ENCODE measurements around the gene F2RL1. TPM values are rescaled to one million over a fixed set of nuclear protein-coding genes. Genes with fewer than 3 reads are reported as not detected.
A peak's percentile ranks its signal among the peaks of the same experiment; 100 is the strongest.

F2RL1 gene
- total and polyA plus RNA-seq, 2 of the 13 experiments (the other 11 are each of a cell fraction or from before 2014, with no cell fraction given): 9.9 to 23.0 TPM

DNA sequence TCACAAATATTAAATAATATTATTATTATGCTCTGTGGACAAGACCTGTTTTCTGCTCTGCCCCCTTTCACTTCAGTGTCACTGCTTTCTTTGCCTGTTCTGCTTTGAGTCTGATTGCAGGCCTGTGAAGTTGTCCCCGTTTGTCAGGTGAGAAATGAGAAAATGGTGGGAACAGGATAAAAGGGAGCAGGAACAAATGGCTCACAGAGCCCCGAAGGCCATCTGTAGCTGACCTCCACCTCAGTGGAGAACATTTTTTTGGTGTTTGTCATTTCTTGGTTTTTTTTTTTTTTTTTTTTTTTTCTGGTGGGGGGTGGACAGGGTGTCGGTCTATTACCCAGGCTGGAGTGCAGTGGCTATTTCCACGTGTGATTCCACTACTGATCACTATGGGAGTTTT lies 17.8 kb downstream of the F2RL1 start (continued):
- TF ChIP-seq, protein P1, sequence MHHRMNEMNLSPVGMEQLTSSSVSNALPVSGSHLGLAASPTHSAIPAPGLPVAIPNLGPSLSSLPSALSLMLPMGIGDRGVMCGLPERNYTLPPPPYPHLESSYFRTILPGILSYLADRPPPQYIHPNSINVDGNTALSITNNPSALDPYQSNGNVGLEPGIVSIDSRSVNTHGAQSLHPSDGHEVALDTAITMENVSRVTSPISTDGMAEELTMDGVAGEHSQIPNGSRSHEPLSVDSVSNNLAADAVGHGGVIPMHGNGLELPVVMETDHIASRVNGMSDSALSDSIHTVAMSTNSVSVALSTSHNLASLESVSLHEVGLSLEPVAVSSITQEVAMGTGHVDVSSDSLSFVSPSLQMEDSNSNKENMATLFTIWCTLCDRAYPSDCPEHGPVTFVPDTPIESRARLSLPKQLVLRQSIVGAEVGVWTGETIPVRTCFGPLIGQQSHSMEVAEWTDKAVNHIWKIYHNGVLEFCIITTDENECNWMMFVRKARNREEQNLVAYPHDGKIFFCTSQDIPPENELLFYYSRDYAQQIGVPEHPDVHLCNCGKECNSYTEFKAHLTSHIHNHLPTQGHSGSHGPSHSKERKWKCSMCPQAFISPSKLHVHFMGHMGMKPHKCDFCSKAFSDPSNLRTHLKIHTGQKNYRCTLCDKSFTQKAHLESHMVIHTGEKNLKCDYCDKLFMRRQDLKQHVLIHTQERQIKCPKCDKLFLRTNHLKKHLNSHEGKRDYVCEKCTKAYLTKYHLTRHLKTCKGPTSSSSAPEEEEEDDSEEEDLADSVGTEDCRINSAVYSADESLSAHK (CRISPR knock-in tag; IDR thresholded peaks at IDR 0.05; ENCODE audit: borderline replicate concordance): no peak
- TF ChIP-seq RFX5 (IDR thresholded peaks at IDR 0.05; ENCODE audit: low read depth, low read length): no peak

DNA sequence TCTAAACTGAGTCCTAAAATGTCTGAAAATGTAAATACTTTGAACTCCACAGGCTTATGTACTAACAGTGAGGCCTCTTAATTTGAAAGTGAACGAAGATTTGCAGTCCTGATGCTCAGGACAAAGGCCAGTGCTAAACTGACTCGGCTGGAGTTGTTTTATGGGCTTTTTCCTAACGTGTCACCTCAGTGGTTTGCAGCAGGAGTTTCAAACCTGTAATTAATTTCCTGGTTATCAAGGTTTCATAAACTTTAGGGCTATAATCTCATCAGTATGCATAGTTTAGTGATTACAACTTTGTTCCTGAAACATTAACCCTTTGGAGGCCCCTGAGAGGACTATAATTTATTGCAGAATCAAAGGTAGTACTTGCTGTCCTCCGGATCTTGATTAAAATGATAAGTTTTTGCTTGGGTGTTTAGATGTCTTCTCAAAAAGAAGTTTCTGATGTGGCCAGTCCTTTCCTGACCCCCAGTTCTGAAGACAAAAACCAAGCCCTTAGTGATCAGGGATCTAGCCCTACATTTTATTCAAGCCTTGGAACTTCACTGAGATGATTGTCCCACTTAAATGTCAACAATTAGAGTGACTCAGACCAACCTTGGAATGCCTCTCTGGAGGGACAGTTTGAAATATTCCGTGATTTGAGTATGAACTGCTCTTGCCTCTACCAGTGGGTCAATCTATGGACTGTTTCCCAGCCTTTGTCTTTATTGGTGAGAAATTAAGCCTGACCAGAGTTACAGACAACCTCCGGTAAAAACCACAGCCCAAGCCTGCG lies 19.8 kb downstream of the F2RL1 start:
- CTCF ChIA-PET (ENCODE audit: low intra/inter-chr PET ratio, low total read pairs): no interaction called here
- TF ChIP-seq ZMYM4 (CRISPR knock-in tag; IDR thresholded peaks at IDR 0.05) (no peak), EHMT2 (IDR thresholded peaks at IDR 0.05; ENCODE audit: borderline replicate concordance, low read depth, low read length) (no peak), FOXK1 (CRISPR knock-in tag; IDR thresholded peaks at IDR 0.05; ENCODE audit: borderline replicate concordance, low read depth) (no peak), ZNF709 (CRISPR knock-in tag; IDR thresholded peaks at IDR 0.05) (no peak), ZNF619 (CRISPR knock-in tag; IDR thresholded peaks at IDR 0.05) (no peak), ZNF773 (CRISPR knock-in tag; IDR thresholded peaks at IDR 0.05; ENCODE audit: borderline replicate concordance) (no peak), THYN1 (CRISPR knock-in tag; IDR thresholded peaks at IDR 0.05; ENCODE audit: borderline replicate concordance, low read depth) (no peak), ZSCAN25 (CRISPR knock-in tag; IDR thresholded peaks at IDR 0.05) (no peak), ZBTB7A (CRISPR knock-in tag; IDR thresholded peaks at IDR 0.05) (no peak), PAWR (CRISPR knock-in tag; IDR thresholded peaks at IDR 0.05; ENCODE audit: borderline replicate concordance) (no peak)
- TF ChIP-seq, protein P2, sequence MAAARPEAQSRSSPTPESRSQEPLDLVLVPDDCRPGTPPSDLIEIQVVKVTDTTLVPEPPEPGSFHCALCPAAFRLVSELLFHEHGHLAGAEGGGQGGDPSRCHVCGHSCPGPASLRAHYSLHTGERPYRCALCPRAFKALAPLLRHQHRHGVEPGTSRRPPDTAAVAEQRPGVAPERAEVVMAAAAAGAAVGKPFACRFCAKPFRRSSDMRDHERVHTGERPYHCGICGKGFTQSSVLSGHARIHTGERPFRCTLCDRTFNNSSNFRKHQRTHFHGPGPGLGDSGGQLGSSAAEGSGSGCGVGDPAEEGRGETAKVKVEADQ (CRISPR knock-in tag; IDR thresholded peaks at IDR 0.05; ENCODE audit: borderline replicate concordance): no peak
- TF ChIP-seq, protein P3, sequence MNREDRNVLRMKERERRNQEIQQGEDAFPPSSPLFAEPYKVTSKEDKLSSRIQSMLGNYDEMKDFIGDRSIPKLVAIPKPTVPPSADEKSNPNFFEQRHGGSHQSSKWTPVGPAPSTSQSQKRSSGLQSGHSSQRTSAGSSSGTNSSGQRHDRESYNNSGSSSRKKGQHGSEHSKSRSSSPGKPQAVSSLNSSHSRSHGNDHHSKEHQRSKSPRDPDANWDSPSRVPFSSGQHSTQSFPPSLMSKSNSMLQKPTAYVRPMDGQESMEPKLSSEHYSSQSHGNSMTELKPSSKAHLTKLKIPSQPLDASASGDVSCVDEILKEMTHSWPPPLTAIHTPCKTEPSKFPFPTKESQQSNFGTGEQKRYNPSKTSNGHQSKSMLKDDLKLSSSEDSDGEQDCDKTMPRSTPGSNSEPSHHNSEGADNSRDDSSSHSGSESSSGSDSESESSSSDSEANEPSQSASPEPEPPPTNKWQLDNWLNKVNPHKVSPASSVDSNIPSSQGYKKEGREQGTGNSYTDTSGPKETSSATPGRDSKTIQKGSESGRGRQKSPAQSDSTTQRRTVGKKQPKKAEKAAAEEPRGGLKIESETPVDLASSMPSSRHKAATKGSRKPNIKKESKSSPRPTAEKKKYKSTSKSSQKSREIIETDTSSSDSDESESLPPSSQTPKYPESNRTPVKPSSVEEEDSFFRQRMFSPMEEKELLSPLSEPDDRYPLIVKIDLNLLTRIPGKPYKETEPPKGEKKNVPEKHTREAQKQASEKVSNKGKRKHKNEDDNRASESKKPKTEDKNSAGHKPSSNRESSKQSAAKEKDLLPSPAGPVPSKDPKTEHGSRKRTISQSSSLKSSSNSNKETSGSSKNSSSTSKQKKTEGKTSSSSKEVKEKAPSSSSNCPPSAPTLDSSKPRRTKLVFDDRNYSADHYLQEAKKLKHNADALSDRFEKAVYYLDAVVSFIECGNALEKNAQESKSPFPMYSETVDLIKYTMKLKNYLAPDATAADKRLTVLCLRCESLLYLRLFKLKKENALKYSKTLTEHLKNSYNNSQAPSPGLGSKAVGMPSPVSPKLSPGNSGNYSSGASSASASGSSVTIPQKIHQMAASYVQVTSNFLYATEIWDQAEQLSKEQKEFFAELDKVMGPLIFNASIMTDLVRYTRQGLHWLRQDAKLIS (CRISPR knock-in tag; IDR thresholded peaks at IDR 0.05): no peak

More for the DNA sequence above, 19.8 kb downstream of the F2RL1 start:
- Histone ChIP-seq H3K27ac (ENCODE audit: extremely low read length, insufficient read depth, low read length) (no peak overlapping the region), H2AFZ (ENCODE audit: low read length) (no peak overlapping the region), H3K27me3 (ENCODE audit: control insufficient read depth in 1 of 2, insufficient read depth in 2 of 2, low read length in 2 of 2) (no peaks in the 10 kb centered on the region), H3K4me2 (ENCODE audit: low read depth, low read length) (no peak overlapping the region), H4K20me1 (ENCODE audit: insufficient read depth, low read length) (no peaks in the 10 kb centered on the region), H3K9me3 (ENCODE audit: low read length) (no peaks in the 10 kb centered on the region), H3K4me1 (ENCODE audit: insufficient read depth, low read length) (no peaks in the 10 kb centered on the region), H3K9ac (ENCODE audit: insufficient read depth, low read depth, low read length) (no peak overlapping the region), H3K79me2 (ENCODE audit: insufficient read depth, low read length) (no peaks in the 10 kb centered on the region), H3K4me3 (replicated peaks in 1 of 3; ENCODE audit: insufficient read depth in 1 of 3, low read depth in 2 of 3, low read length in 3 of 3) (no peak overlapping the region), H3K36me3 (replicated peaks in 1 of 2; ENCODE audit: control insufficient read depth in 1 of 2, insufficient read depth in 2 of 2, low read length in 2 of 2) (0 out of 5 replicates have a peak, but pooled peaks cover 0 to 1% of the 10 kb centered on the region in 2 experiments)
- no peak for ATAC-seq
- POLR2A ChIA-PET: interaction anchor here (1.0 kb wide), 1 partner anchor 191 kb away, joined by 3 read pairs; the partner anchor contains the start of gene AGGF1
- peak; percentile 15 for DNase-seq (ENCODE audit: low spot score)
- no TSS peak for BruUV-seq (replicated peaks)
- in situ Hi-C loops (cut with HindIII; ENCODE audit: extremely low pct_ligation_motif_present, low pct_unique_long_range_greater_than_20kb): no loop called here
- WGBS (ENCODE audit: low lambda C conversion rate): 20% methylated on average over 7 of the region's 7 CpGs
- intact Hi-C loops (cut with micrococcal nuclease; ENCODE audit: unreplicated experiment): no loop called here
- FAIRE-seq: no peak

All from HepG2 (cell line).